GM21447 (cell line): ENCODE results near the gene GATAD2A.
"Not testable (repeated sequence)": the region's sequence is repeated elsewhere in the genome, so short reads cannot be mapped to it uniquely, and the experiment has no call there.

ENCODE experiments used
- ATAC-seq: cut with Tn5 transposase; IDR thresholded peaks from one replicate; pipeline ENCODE4 v1.9.1; 2021; ENCODE audit not compliant: unreplicated experiment

The GATAD2A gene

DNA sequence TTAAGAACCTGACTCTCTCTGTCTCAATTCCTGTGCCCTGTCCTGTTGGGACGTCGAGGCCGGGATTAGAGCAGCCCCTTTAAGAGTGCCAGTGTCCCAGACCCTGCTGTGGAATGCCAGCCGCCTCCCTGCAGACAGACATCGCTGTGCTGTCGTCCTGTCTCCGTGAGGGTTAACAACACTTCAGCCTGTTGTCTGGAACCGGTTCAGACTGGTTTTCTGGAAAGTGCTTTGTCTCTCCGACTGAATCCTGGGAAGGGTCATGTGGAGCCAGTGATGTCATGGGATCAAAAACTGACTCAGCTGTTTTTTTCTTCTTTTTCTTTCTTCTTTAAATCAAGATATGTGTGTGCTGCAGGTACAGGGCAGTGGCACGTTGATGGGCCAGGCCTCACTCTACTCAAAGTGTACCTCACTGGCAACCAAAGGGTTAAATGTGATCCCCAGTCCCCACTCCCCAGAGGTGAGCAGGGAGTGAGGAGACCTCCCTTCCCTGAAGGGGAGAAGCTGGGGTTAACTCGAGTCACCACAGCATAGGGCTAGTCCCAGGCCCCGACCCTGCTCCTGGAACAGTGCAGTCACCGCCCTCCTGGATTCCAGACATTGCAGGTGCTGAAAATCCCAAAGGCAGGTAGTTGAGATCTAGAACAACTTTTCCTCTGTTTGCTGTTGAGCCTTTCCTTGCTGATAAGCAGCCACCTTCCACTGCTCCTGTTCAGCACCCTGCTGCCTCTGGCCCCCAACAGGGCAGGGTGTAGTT is 59.0 kb downstream of the GATAD2A start:
- no peak for ATAC-seq

- ATAC-seq = no peak
Observed at GRCh38 chr19:19465436-19466070, 60.1 kb downstream of the GATAD2A start.

GRCh38 chr19:19466201-19466600 is 60.7 kb downstream of the GATAD2A start:
- ATAC-seq = no peak

DNA sequence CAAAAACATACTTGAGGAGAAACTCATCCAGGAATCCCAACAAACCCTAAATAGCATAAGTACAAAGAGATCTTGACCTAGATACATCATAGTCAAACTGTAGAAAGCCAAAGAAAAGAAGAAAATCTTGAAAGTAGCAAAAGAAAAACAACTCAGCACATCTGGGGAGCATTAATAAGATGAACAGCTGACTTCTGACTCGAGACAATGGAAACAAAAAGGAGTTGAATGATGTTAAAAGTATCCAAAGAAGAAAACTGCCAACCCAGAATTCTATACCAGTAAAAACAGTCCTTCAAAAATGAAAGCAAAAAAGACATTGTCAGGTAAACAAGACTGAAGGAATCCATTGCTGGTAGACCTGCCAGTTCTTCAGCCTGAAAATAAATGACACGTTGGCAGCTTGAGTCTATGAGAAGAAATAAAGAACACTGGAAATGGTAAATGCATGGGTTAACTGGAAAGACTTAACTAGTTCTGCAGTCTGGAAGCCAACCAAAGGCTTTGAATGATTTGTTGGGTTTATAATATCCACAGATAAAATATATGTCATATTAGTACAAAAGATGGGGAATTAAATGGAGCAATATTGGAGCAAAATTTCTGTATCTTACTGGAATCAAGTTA is 63.1 kb downstream of the GATAD2A start:
- ATAC-seq = no peak

DNA sequence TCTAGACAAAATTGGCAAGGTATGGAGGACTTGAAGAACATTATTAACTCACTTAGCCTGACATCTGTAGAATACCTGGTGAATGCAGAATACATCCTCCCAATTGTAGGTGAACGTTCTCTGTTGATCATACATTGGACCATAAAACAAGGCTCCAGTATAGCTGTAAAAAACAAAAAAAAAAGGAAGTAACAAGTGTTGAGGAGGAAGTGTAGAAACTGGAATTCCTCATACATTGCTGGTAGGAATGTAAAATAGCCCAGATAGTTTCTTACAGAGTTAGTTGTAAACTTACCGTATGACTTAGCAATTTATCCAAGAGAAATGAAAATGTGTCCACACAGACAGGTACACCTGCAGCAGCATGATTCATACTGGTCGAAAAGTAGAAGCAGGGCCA is 65.1 kb downstream of the GATAD2A start:
- no peak for ATAC-seq

DNA sequence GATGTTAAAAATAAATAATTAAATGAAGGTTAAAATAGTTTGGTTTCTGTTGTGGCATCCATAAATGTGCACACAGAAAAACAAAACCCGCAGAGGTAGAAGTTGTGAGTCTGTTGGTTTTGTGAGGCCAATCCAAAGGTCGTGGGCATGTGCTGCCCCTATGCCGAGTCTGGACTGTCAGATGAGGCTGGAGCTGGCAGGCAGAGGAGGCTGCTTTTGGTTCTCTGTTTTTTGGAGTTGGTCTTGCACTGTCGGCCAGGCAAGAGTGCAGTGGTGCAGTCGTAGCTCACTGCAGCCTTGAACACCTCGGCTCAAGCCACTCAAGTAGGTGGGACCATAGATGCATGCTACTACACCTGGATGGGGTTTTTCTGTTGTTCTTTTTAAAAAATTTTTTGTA is 66.2 kb downstream of the GATAD2A start:
- no peak for ATAC-seq

DNA sequence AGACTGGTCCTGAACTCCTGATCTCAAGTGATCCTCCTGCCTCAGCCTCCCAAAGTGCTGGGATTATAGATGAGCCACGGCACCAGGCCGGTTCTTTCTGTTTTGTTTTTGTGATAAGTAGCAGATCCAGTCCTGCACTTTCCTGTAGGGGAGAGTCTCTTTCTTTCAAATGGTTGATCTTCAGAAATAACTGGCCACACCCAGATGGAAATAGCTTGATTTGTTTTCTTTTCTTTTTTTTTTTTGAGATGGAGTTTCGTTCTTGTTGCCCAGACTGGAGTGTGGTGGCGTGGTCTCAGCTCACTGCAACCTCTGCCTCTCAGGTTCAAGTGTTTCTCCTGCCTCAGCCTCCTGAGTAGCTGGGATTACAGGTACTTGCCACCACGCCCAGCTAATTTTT is 66.6 kb downstream of the GATAD2A start:
- not testable (repeated sequence) for ATAC-seq

DNA sequence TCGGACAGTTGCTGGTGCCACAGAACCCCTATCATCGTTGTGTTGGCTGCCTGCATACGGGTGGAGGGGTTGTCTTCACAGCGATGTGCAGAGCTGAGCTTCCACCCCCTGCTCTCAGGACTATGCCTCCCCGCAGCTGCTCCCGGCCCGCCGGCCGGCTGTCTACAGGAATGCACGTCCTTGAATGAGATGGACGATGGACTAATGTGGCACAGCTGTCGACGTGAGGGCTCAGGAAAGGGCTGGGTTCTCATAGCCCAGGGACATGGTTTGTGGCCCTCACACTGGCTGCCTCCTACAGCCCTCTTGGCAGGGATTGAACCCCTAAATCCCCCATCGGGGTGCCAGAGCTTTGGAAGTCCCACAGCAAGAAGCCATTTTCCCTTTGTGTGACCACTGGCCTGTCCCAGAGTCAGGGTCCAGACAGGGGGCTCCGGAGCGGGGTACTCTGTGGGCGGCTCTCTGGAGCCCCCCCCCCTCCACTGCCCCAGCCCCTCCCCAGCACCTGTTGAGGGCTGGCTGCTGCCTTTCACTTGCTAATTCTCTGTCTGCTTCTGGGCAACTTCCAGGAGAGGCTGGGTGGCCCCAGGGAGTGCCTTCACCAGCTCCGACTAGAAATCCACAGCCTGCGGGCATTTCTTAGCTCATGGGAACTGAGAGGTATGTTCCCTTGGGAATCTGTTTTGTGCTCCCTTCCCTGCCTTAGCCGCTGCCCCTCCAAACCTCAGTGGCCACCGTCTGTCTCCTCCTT is 69.7 kb downstream of the GATAD2A start:
- ATAC-seq = no peak

DNA sequence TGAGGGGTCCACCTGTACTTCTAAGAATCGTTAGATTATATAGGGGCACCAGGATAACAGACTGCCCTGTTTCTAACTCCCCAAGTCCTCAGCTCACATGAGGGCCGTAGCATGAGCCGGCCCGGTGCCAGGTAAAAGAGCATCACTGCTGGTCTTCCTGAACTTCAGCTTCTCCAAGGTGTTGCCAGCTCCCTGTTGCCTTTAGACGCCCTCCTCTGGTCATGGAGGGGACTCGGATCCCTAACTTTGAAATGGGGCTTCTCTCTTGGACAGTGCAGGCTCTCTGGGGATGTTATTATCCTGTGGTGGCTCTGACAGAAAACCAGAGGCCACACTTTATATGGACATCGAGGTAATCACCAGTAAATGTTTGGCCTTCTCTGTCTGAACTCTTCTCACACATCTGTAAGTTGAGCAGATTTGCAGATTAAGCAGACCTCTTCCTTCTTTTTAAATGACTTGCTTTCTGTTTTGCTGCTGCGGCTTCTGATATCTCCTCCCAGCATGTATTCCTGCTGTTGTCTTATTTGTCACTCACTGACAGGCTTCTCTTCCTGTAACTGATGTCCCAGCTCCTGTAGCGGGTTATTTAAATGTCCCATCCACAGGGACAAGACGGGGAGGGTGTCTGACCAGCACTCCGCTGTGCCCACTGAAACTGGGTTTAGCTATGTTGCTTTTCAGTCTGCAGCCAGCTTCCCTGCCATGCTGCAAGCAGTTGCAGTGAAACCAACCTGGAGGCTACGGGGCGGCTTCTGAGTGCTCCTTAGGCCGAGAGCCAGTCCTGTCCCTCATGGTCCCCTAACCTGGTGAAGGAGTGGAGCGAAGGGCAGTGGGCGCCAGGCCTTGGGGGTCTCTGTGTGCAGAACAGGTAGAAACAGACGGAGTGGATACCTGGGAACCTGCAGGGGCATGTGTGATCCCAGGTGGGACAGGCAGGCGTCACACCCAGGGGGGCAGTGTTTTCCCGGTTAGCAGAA is 70.7 kb downstream of the GATAD2A start:
- no peak for ATAC-seq

DNA sequence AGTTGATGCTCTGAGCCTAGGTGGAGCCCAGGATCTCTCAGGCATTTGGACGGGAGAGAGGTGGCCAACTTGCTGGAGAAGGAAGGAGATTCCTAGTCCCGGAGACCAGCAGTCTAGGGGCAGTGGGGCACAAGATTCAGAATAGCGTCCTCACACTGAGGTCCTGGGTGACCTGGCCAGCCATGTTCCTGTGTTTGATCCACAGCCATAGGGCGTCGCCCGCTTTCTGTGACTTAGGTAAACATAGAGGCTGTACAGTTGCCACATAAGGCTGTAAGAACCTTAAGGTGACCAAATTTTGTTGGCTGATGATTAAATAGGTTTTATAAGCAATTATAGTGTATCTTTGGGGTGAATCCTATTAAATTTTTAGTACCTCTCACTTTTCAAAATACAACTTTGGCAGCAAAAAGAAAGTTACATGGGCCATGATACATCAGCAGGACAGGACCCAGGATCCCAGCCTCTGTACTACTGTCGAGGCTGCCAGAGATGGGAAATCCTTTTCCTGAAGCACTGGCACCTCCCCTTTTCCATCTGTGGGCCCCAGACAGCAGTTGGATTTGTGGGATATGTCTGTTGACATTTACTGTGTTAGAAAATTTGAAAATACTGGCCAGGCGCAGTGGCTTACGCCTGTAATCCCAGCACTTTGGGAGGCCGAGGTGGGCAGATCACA is 72.4 kb downstream of the GATAD2A start:
- no peak for ATAC-seq

GRCh38 chr19:19480688-19481087 is 75.2 kb downstream of the GATAD2A start:
- ATAC-seq = no peak

DNA sequence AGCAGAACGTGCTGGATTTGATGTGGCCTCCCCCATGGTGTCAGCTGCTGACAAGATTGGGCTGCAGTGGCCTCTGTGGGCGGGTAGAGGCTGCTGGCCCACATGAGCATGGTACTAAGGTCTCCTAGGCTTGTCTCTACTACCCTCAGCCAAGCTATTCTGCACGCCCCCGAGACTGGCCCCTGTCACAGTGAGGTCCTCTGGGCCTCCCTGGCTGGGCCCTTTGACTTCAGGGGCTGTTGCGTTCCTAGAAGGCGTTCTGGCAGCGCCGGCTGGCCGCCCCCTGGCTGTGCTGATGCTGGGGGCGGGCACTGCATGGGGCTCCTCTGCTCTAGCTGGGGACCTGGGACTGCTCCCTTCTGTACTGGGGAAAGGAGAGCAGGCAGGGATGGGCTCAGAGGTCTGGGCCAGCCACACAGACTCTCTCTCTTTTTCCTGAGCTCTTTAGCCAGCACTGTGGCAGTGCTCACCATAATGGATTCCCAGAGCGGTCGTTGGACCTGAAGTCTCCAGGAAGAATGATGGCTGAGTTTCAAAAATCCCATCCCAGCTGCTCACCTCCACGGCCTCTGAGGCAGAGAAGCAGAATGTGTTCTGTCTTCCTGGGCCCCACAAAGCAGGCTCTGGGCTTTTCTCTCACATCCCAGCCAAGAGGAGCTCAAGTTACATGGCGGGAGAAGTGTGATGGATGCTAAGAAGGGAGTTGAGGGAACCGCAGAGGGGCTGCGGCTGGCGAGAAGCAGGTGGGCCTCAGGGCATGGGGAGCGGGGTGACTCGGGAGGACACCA is 77.5 kb downstream of the GATAD2A start:
- ATAC-seq = no peak

- ATAC-seq = no peak
Observed at GRCh38 chr19:19485161-19485997, 79.9 kb downstream of the GATAD2A start.

GRCh38 chr19:19485998-19486290 is 80.5 kb downstream of the GATAD2A start:
- ATAC-seq = no peak

DNA sequence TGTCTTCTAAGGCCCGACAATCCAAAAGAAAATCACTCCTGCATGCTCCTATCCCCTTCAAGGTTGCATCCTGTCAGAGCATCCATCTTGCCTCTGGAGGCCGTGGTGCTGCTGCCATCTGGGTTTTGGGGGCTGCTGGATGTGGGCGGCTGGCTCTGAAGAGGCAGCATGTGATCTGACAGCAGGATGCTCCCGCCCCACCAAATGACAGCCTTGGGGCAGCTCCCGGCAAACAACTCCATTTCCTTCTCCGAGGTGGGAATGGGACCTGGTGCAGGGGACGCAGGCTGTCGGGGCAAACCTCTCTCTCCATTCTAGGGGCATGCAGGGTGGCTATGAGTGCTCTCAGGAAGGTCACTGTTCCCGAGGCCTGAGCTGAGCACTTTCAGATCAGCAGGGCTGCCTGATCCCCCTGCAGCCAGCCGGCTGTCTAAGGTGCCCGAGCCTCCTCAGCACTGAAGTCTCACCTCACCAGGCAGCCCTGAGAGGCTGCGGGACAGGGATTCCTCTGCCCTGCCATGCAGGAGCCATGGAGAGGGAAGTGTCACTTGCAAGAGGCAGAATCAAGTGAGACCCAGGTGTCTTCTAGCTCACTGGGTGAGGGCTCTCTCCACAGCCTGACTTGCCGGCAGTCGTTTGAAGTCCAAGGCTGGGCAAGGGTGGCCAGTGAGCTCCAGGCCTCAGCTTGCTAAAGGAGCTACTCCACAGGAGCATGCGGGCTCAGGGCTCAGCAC is 81.0 kb downstream of the GATAD2A start:
- ATAC-seq = no peak

DNA sequence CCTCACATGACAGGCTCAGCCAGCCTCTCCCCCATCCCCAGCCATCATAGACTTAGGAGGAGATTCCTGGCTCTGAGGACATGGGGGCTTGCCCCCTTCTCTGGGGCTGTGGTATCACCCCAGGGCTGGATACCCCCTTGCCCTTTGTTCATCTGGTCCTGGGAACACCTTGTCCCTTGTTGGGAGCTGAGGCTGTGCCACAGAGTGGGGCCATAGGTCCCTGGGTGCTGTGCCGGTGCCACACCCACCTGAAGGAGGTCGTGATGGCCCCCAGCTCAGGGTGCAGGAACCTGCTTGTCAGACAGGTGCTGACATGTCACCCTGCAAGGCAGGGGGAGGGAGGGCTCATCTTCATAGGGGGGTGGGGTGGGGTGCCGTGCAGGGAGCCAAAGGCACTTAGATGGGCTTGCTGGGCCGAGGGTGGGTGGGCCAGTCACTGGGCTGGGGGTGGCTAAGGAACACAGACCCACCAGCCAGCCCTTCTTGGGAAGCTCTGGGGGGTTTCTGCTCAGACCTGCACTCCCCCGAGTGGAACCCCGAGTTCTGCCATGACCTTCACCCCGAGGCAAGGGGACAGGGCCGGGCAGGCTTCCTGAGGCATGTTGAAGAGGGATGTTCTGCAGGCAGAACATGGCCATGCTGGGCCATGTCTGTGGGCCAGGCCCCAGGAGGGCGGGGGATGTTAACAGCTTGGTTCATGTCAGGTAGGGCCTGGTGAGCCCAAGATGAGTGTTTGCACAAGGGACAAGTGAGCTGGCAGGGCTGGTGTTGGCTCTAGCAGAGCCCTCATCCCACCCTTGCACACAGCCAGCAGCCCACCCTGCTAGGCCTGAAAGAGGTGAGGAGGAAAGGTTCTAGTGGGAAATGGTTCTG is 81.8 kb downstream of the GATAD2A start:
- ATAC-seq = no peak
